ENCODE data around the gene ADIPOQ.

Gene ADIPOQ

GRCh38 chr3:186825872-186826409 lies 16.6 kb upstream of the ADIPOQ start:
- ChIA-PET CTCF (no interaction called here), POLR2A (no interaction called here)
- Histone ChIP-seq H3K4me3 (ENCODE audit: low read depth, low read length) (no peak overlapping the region), H3K9me3 (ENCODE audit: control insufficient read depth, insufficient read depth, low read depth, low read length) (no peaks in the 10 kb centered on the region), H3K36me3 (ENCODE audit: control insufficient read depth in 2 of 2, insufficient read depth in 1 of 2, low read length in 2 of 2) (no peaks in the 10 kb centered on the region), H3K27ac (ENCODE audit: extremely low read depth, low read depth, low read length) (no peak overlapping the region), H3K4me1 (ENCODE audit: control insufficient read depth, insufficient read depth, low read length) (no peaks in the 10 kb centered on the region)
- TF ChIP-seq SCRT2 (tag by site-specific recombination; IDR thresholded peaks at IDR 0.05) (peak; percentile 96), ZNF366 (tag by site-specific recombination; conservative IDR thresholded peaks at IDR 0.05) (peak; percentile 24; the same call in 1 of the 2 replicates), ZSCAN5A (tag by site-specific recombination; IDR thresholded peaks at IDR 0.05) (no peak), HIC1 (tag by site-specific recombination; IDR thresholded peaks at IDR 0.05) (no peak), ZNF341 (tag by site-specific recombination; IDR thresholded peaks at IDR 0.05; ENCODE audit: low read depth) (peak; percentile 88), SCRT1 (tag by site-specific recombination; IDR thresholded peaks at IDR 0.05; ENCODE audit: borderline replicate concordance) (peak; percentile 92)

- no peak overlapping the region for H3K27ac ChIP-seq (ENCODE audit: extremely low read depth, low read depth, low read length)
- POLR2A ChIA-PET: no interaction called here
- no peaks in the 10 kb centered on the region for H3K36me3 ChIP-seq (ENCODE audit: control insufficient read depth in 2 of 2, insufficient read depth in 1 of 2, low read length in 2 of 2)
- CTCF ChIA-PET: interaction anchor here (0.6 kb wide), 1 partner anchor 7 kb away, joined by 3 read pairs; no protein-coding TSS in a partner anchor
- TF ChIP-seq ZNF423 (tag by site-specific recombination; IDR thresholded peaks at IDR 0.05): no peak
- TF ChIP-seq ZNF335 (tag by site-specific recombination; conservative IDR thresholded peaks at IDR 0.05): peak; percentile 69
- TF ChIP-seq ZNF132 (tag by site-specific recombination; IDR thresholded peaks at IDR 0.05; ENCODE audit: borderline replicate concordance): no peak
- no peak for TF ChIP-seq ZSCAN16 (tag by site-specific recombination; IDR thresholded peaks at IDR 0.05)
- TF ChIP-seq ZNF398 (tag by site-specific recombination; IDR thresholded peaks at IDR 0.05): peak; percentile 11; the same call in 1 of the 2 replicates
- no peak for TF ChIP-seq ZNF37A (tag by site-specific recombination; IDR thresholded peaks at IDR 0.05)
- no peak for TF ChIP-seq ZNF169 (tag by site-specific recombination; IDR thresholded peaks at IDR 0.05)
- TF ChIP-seq ZBTB6 (tag by site-specific recombination; IDR thresholded peaks at IDR 0.05): no peak
- no peak for TF ChIP-seq YY2 (tag by site-specific recombination; IDR thresholded peaks at IDR 0.05)
- peak; percentile 18; the same call in 1 of the 2 replicates for TF ChIP-seq ZIC2 (tag by site-specific recombination; IDR thresholded peaks at IDR 0.05)
- TF ChIP-seq GLIS1 (tag by site-specific recombination; IDR thresholded peaks at IDR 0.05): peak; percentile 57
- TF ChIP-seq ZNF239 (tag by site-specific recombination; IDR thresholded peaks at IDR 0.05): no peak
- no peak for TF ChIP-seq ZNF639 (tag by site-specific recombination; IDR thresholded peaks at IDR 0.05)
- TF ChIP-seq ZNF146 (tag by site-specific recombination; IDR thresholded peaks at IDR 0.05): no peak
- peak; percentile 42; the same call in 1 of the 2 replicates for TF ChIP-seq ZFP37 (tag by site-specific recombination; IDR thresholded peaks at IDR 0.05)
- TF ChIP-seq ZNF214 (tag by site-specific recombination; IDR thresholded peaks at IDR 0.05; ENCODE audit: borderline replicate concordance): no peak
- TF ChIP-seq PATZ1 (tag by site-specific recombination; IDR thresholded peaks at IDR 0.05): 0 out of 2 replicates have a peak, but pooled peaks have one; percentile 12
- no peaks in the 10 kb centered on the region for H3K4me1 ChIP-seq (ENCODE audit: control insufficient read depth, insufficient read depth, low read length)
- no peak overlapping the region for H3K4me3 ChIP-seq (ENCODE audit: low read depth, low read length)
- no peaks in the 10 kb centered on the region for H3K9me3 ChIP-seq (ENCODE audit: control insufficient read depth, insufficient read depth, low read depth, low read length)
Observed at GRCh38 chr3:186826410-186826975, 16.0 kb upstream of the ADIPOQ start.

Measured in HEK293 (cell line).